Right lobe of liver (tissue), 6 donors: ENCODE measurements around the gene HEATR1. TPM values are rescaled to one million over a fixed set of nuclear protein-coding genes. Genes with fewer than 3 reads are reported as not detected.

ENCODE experiments used
- ATAC-seq, 4 donors: fragments of 200-7000 bp; cut with Tn5 transposase; one replicate each; pipeline ENCODE4 v1.9.1; 2020; ENCODE audit warnings: mild to moderate bottlenecking in 4 of 4, moderate library complexity in 4 of 4
- DNase-seq, 3 donors: peaks; one replicate each; pipeline ENCODE4 v3.0.0-alpha.2; 2020
- H3K27ac ChIP-seq, 3 donors: fragments of 200-600 bp; one replicate each; pipeline ENCODE4 v1.8.0; 2022
- H3K27me3 ChIP-seq, 2 donors: fragments of 200-600 bp; one replicate each; pipeline ENCODE4 v1.8.0; 2022
- H3K36me3 ChIP-seq, 4 donors: fragments of 200-600 bp; sonication (generic) in 1 of 4; one replicate each; pipeline versions ENCODE4 v1.5.1 to v1.8.0; 2017 to 2022; ENCODE audit warnings: control low read depth in 1 of 4
- H3K4me1 ChIP-seq, 4 donors: fragments of 200-600 bp; sonication (generic) in 1 of 4; one replicate each; pipeline versions ENCODE4 v1.5.1 to v1.8.0; 2017 to 2022; ENCODE audit warnings: control low read depth in 1 of 4
- H3K4me3 ChIP-seq, 3 donors: fragments of 200-600 bp; one replicate each; pipeline ENCODE4 v1.8.0; 2022
- H3K9me3 ChIP-seq, 4 donors: fragments of 200-600 bp; sonication (generic) in 1 of 4; one replicate each; pipeline versions ENCODE4 v1.5.1 to v1.8.0; 2017 to 2022; ENCODE audit warnings: control low read depth in 1 of 4
- CTCF ChIP-seq, 4 donors: fragments of 200-600 bp in 3 of 4; fragments of 450-650 bp in 1 of 4; IDR thresholded peaks; one replicate each; pipeline versions ENCODE4 v1.5.1 to v1.8.0; 2016 to 2022; ENCODE audit warnings: antibody characterized with exemption in 4 of 4, mild to moderate bottlenecking in 2 of 4
- POLR2A ChIP-seq: fragments of 450-650 bp; IDR thresholded peaks from one replicate; pipeline ENCODE4 v1.6.1; 2017; ENCODE audit warnings: antibody characterized with exemption, mild to moderate bottlenecking
- WGBS: methylation state at CpG from one replicate; pipeline ENCODE4 v1.1.6; 2018; ENCODE audit warnings: low coverage, low lambda C conversion rate; ENCODE audit not compliant: insufficient coverage; ENCODE audit errors: missing lambda C conversion rate; 5-methylcytosine and 5-hydroxymethylcytosine counted together
- intact Hi-C, 2 donors: fragments of 100-400 bp; cut with DNase I; formaldehyde crosslinking; loops; one replicate each; pipeline versions ENCODE4 v1.11.2 to v1.14.1; 2022
- total RNA-seq, 6 experiments: library from RNA; depleted of rRNA in 2 of 6; stranded (reverse); fragments of >200 nt in 2 of 6; fragmentation: NEBNext Ultra II Directional in 3 of 6; extraction: Animal tissue kit (Norgen Biotek cat#: 25700) in 3 of 6; gene quantifications; one replicate each; pipeline versions ENCODE4 v1.1.0 to v1.2.4, GENCODE V29; 2016 to 2023
- donor health status: DM: no; HTN: yes; CAD: no.
- donor health status: DM: no; HTN: no; CAD: no.
- donor health status: DM: no; HTN: no; CAD: no.
- donor health status: DM: no; HTN: yes; CAD: no.
- donor health status: DM: no; HTN: yes; CAD: no.

The HEATR1 gene
- total RNA-seq, 6 experiments from 2014 or later, result 7.0 to 14.1 (median 12.4) TPM

GRCh38 chr1:236638945-236639344, 34.6 kb upstream of the HEATR1 start:
- ATAC-seq (no peak), DNase-seq (no peak)
- H3K36me3 ChIP-seq, result no peaks in the 10 kb centered on the region
- intact Hi-C loops, result no loop called here
- H3K4me1 ChIP-seq, result no peaks in the 10 kb centered on the region
- H3K4me3 ChIP-seq, result no peak overlapping the region
- 66% methylated on average over 11 of the region's 13 CpGs for WGBS
- H3K9me3 ChIP-seq, result no peaks in the 10 kb centered on the region
- no peak for TF ChIP-seq CTCF (IDR thresholded peaks at IDR 0.05)
- TF ChIP-seq POLR2A, result no peak
- no peak overlapping the region for H3K27ac ChIP-seq
- no peaks in the 10 kb centered on the region for H3K27me3 ChIP-seq

GRCh38 chr1:236636017-236636416, 31.7 kb upstream of the HEATR1 start:
- Histone ChIP-seq H3K4me3 (no peak overlapping the region), H3K36me3 (no peaks in the 10 kb centered on the region), H3K9me3 (no peaks in the 10 kb centered on the region), H3K27ac (no peak overlapping the region), H3K27me3 (no peaks in the 10 kb centered on the region), H3K4me1 (no peaks in the 10 kb centered on the region)
- DNase-seq (no peak), ATAC-seq (no peak)
- 54% methylated on average over 5 of the region's 7 CpGs for WGBS
- intact Hi-C loops, result no loop called here
- no peak for TF ChIP-seq CTCF (IDR thresholded peaks at IDR 0.05)
- no peak for TF ChIP-seq POLR2A

GRCh38 chr1:236627727-236628408, 23.6 kb upstream of the HEATR1 start:
- Histone ChIP-seq H3K27ac (no peak overlapping the region), H3K36me3 (no peaks in the 10 kb centered on the region), H3K4me3 (no peak overlapping the region), H3K4me1 (no peaks in the 10 kb centered on the region), H3K27me3 (no peaks in the 10 kb centered on the region), H3K9me3 (no peaks in the 10 kb centered on the region)
- WGBS, result 0% methylated on average over 1 of the region's 2 CpGs
- DNase-seq, result no peak
- TF ChIP-seq POLR2A, result no peak
- no peak for TF ChIP-seq CTCF (IDR thresholded peaks at IDR 0.05)
- no peak for ATAC-seq
- intact Hi-C loops, result no loop called here

GRCh38 chr1:236623371-236624166, 19.3 kb upstream of the HEATR1 start:
- no peaks in the 10 kb centered on the region for H3K9me3 ChIP-seq
- ATAC-seq (no peak), DNase-seq (no peak)
- no peaks in the 10 kb centered on the region for H3K4me1 ChIP-seq
- H3K4me3 ChIP-seq, result no peak overlapping the region
- intact Hi-C loops, result no loop called here
- 25% methylated on average over 4 of the region's 4 CpGs for WGBS
- no peak overlapping the region for H3K27ac ChIP-seq
- no peaks in the 10 kb centered on the region for H3K27me3 ChIP-seq
- TF ChIP-seq CTCF (IDR thresholded peaks at IDR 0.05), result no peak
- no peak for TF ChIP-seq POLR2A
- no peaks in the 10 kb centered on the region for H3K36me3 ChIP-seq
